HL-60 (cell line): Measurements from ENCODE around the gene PRDM11.

Experiments
- DNase-seq, 2 experiments: peaks; one replicate each; pipeline ENCODE4 v3.0.0-alpha.2; 2010 to 2020; ENCODE audit warnings: low read depth in 1 of 2, low spot score in 1 of 2
- H3K27ac ChIP-seq: fragments of 250-450 bp; sonication (Bioruptor Pico); replicated peaks from 2 replicates; pipeline ENCODE4 v1.5.1; 2020; ENCODE audit warnings: mild to moderate bottlenecking, moderate library complexity
- H3K27me3 ChIP-seq: fragments of 250-450 bp; sonication (Bioruptor Pico); 2 replicates; pipeline ENCODE4 v1.5.1; 2021; ENCODE audit warnings: mild to moderate bottlenecking, moderate library complexity; ENCODE audit not compliant: insufficient read depth, poor library complexity, severe bottlenecking
- H3K4me3 ChIP-seq: replicated peaks from 2 replicates; pipeline ENCODE4 v1.5.1; 2011; ENCODE audit warnings: mild to moderate bottlenecking, control low read depth, low read length; ENCODE audit not compliant: insufficient read depth
- CTCF ChIP-seq: IDR thresholded peaks from one replicate; pipeline ENCODE4 v1.5.1; 2011; ENCODE audit warnings: low read length, control low read depth, inconsistent platforms; ENCODE audit not compliant: insufficient read depth
- GABPA ChIP-seq: IDR thresholded peaks from 2 replicates; pipeline ENCODE4 v1.6.1; 2012; ENCODE audit warnings: low read depth
- POLR2AphosphoS5 ChIP-seq: IDR thresholded peaks from 2 replicates; pipeline ENCODE4 v1.6.1; 2012; ENCODE audit warnings: low read depth
- REST ChIP-seq: IDR thresholded peaks from 2 replicates; pipeline ENCODE4 v1.6.1; 2012; ENCODE audit warnings: low read depth; ENCODE audit not compliant: insufficient replicate concordance
- SPI1 ChIP-seq: IDR thresholded peaks from 2 replicates; pipeline ENCODE4 v1.6.1; 2012; ENCODE audit warnings: low read depth, mild to moderate bottlenecking, borderline replicate concordance

Gene PRDM11

GRCh38 chr11:45180179-45180847 lies 33.9 kb downstream of the PRDM11 start:
- TF ChIP-seq POLR2AphosphoS5 (no peak), CTCF (no peak), GABPA (no peak), REST (no peak), SPI1 (no peak)
- Histone ChIP-seq H3K27me3 (peaks cover 13% of the 10 kb centered on the region), H3K4me3 (peak overlapping the region; percentile 22), H3K27ac (no peak overlapping the region)
- DNase-seq: peak in 1 of 2 experiments; percentile 14

- Histone ChIP-seq H3K4me3 (peak overlapping the region; percentile 22), H3K27me3 (peaks cover 13% of the 10 kb centered on the region), H3K27ac (no peak overlapping the region)
- DNase-seq: peak; percentile 24
- TF ChIP-seq POLR2AphosphoS5 (no peak), CTCF (no peak), REST (no peak), GABPA (no peak)
Observed at GRCh38 chr11:45180848-45181192, 34.4 kb downstream of the PRDM11 start.

GRCh38 chr11:45181193-45181888 lies 34.9 kb downstream of the PRDM11 start:
- DNase-seq: no peak
- TF ChIP-seq REST: no peak
- no peak for TF ChIP-seq CTCF
- TF ChIP-seq POLR2AphosphoS5: no peak
- TF ChIP-seq GABPA: no peak
- TF ChIP-seq SPI1: no peak
- Histone ChIP-seq H3K27ac (no peak overlapping the region), H3K4me3 (0 out of 2 replicates have a peak overlapping the region, but pooled peaks have one; percentile 22), H3K27me3 (peaks cover 13% of the 10 kb centered on the region)
